Psoas muscle (tissue), 8 donors: ENCODE measurements around the gene ACACB. TPM values are rescaled to one million over a fixed set of nuclear protein-coding genes. Genes with fewer than 3 reads are reported as not detected.

Source experiments
- ATAC-seq, 4 donors: fragments of 200-7000 bp; cut with Tn5 transposase; one replicate each; pipeline ENCODE4 v1.9.1; 2020; ENCODE audit warnings: moderate library complexity in 3 of 4, mild to moderate bottlenecking in 2 of 4
- DNase-seq, 2 donors: peaks; one replicate each; pipeline ENCODE4 v3.0.0-alpha.2; 2020
- H3K27ac ChIP-seq: fragments of 200-600 bp; one replicate; pipeline ENCODE4 v1.8.0; 2022
- H3K27me3 ChIP-seq, 3 donors: fragments of 200-600 bp in 1 of 3; one replicate each; pipeline versions ENCODE4 v1.6.1 to v1.8.0; 2013 to 2022; ENCODE audit warnings: low read length in 2 of 3, mild to moderate bottlenecking in 2 of 3, moderate library complexity in 1 of 3; ENCODE audit not compliant: insufficient read depth in 3 of 3
- H3K36me3 ChIP-seq, 2 donors: fragments of 200-600 bp in 1 of 2; one replicate each; pipeline versions ENCODE4 v1.6.1 to v1.8.0; 2013 to 2022; ENCODE audit warnings: low read depth in 1 of 2, mild to moderate bottlenecking in 1 of 2, moderate library complexity in 1 of 2; ENCODE audit not compliant: insufficient read depth in 1 of 2
- H3K4me1 ChIP-seq: fragments of 200-600 bp; one replicate; pipeline ENCODE4 v1.8.0; 2022
- H3K4me3 ChIP-seq: fragments of 200-600 bp; one replicate; pipeline ENCODE4 v1.8.0; 2022; ENCODE audit warnings: mild to moderate bottlenecking
- H3K9me3 ChIP-seq: fragments of 200-600 bp; one replicate; pipeline ENCODE4 v1.8.0; 2022
- CTCF ChIP-seq: fragments of 200-600 bp; IDR thresholded peaks from one replicate; pipeline ENCODE4 v1.8.0; 2022; ENCODE audit warnings: antibody characterized with exemption
- WGBS, 3 donors: extraction: QIAGEN DNeasy Blood & Tissue Kit; methylation state at CpG; one replicate each; pipeline versions ENCODE4 v1.1.6 to v1.1.7; 2013; 5-methylcytosine and 5-hydroxymethylcytosine counted together
- intact Hi-C, 2 donors: fragments of 100-400 bp; cut with DNase I; formaldehyde crosslinking; loops; one replicate each; pipeline versions ENCODE4 v1.11.0 to v1.14.2; 2022
- polyA plus RNA-seq, 3 donors: library from polyadenylated mRNA; stranded (reverse); fragments of 200-250 nt; gene quantifications; one replicate each; pipeline ENCODE4 v1.2.3, GENCODE V29; 2013
- total RNA-seq, 4 donors: library from RNA; stranded (reverse); fragmentation: NEBNext Ultra II Directional in 2 of 4; extraction: Animal tissue kit (Norgen Biotek cat#: 25700) in 2 of 4; gene quantifications; one replicate each; pipeline versions ENCODE4 v1.2.1 to v1.2.4, GENCODE V29; 2021 to 2023
- donor health status: healthy with polysubstance abuse.
- donor health status: DM: no; HTN: no; CAD: no; lungs with moderate emphysema.
- donor health status: Bipolar disorder and iron deficiency.
- donor health status: healthy.
- donor health status: DM: yes; HTN: yes; CAD: no.
- donor health status: DM: no; HTN: no; CAD: no.
- donor health status: DM: no; HTN: no; CAD: no.
- donor health status: DM: yes; HTN: yes; CAD: no.

The ACACB gene
- total and polyA plus RNA-seq, 7 donors = 27.0 to 503 (median 246) TPM

DNA sequence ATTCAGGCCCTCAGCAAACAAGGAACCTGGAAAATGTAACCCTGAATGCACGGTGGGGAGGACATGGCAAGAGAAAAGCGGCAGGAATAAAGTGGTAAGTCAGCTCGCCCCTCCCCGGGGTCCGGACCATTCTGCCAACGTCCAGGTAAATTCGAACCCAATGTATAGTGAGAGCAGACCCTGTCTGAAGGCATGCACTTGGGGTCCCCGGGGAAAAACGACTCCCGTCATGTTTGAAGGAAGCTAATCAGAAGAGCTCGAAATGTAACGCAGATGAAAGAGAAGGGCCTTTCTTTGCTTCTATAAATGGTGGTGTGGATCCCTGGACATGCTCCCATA, 193 bp downstream of the ACACB start:
- H3K4me3 ChIP-seq = peak overlapping the region; percentile 69
- intact Hi-C loops = no loop called here

DNA sequence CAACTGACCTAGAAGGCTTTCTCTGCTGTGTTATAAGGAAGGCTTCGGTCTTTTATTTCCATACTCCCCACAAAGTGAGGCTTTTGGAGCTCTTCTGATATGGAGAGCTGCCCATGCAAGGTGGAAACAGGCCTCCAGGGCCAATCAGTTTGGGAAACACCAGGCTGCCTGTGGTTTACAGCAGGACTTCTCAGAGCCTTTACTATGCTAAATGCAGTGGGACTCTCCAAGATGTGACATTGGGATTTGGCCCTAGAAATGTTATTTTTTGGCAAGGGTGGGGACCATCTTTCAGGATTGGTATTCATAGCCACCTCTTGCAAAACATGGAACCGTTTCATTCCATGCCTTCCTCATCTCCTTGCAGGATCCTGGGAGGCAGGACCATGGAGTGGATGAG, 3.7 kb downstream of the ACACB start:
- ATAC-seq (no peak), DNase-seq (no peak)
- H3K4me3 ChIP-seq = peak overlapping the region; percentile 69
- H3K36me3 ChIP-seq = peaks cover 0 to 4% of the 10 kb centered on the region in 2 donors
- no peak for TF ChIP-seq CTCF
- no peaks in the 10 kb centered on the region for H3K9me3 ChIP-seq
- no peaks in the 10 kb centered on the region for H3K27me3 ChIP-seq
- WGBS, 3 donors = 34 to 63% (median 49%) methylated on average over 2 of the region's 2 CpGs
- intact Hi-C loops = no loop called here
- H3K4me1 ChIP-seq = peaks cover 51% of the 10 kb centered on the region
- H3K27ac ChIP-seq = peak overlapping the region; percentile 97

More for the DNA sequence above, 193 bp downstream of the ACACB start:
- DNase-seq (no peak), ATAC-seq (no peak)
- H3K4me1 ChIP-seq = peaks cover 46% of the 10 kb centered on the region
- WGBS, 3 donors = 18 to 31% (median 29%) methylated on average over 12 of the region's 12 CpGs
- H3K9me3 ChIP-seq = no peaks in the 10 kb centered on the region
- H3K27me3 ChIP-seq = no peaks in the 10 kb centered on the region
- TF ChIP-seq CTCF = no peak
- H3K27ac ChIP-seq = peak overlapping the region; percentile 97
- H3K36me3 ChIP-seq = peaks cover 0 to 3% of the 10 kb centered on the region in 2 donors

DNA sequence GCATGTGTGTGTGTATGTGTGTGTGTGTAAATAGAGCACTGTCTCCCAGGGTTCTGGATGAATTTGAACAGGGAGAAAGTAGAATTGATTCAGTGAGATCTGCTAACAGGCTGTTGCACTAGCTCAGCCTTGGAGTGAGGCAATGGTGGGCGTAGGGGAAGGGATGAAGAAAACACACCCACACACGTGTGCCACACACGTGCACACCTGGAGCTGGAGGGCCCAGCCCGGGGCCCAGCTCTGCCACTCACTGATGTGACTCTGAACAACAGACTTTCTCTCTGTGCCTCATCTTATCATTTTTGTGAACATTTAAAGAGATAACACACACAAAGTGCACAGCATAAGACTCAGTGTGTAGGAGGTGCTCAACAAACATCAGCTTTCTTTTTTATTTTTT, 4.2 kb downstream of the ACACB start:
- Histone ChIP-seq H3K4me1 (peaks cover 51% of the 10 kb centered on the region), H3K27me3 (no peaks in the 10 kb centered on the region), H3K27ac (peak overlapping the region; percentile 96), H3K9me3 (no peaks in the 10 kb centered on the region), H3K4me3 (peak overlapping the region; percentile 69), H3K36me3 (peaks cover 0 to 6% of the 10 kb centered on the region in 2 donors)
- TF ChIP-seq CTCF = no peak
- DNase-seq = no peak
- intact Hi-C loops = no loop called here
- 60 to 88% (median 75%) methylated on average over 4 of the region's 4 CpGs for WGBS, 3 donors
- ATAC-seq = no peak

- no peaks in the 10 kb centered on the region for H3K27me3 ChIP-seq
- peaks cover 54% of the 10 kb centered on the region for H3K4me1 ChIP-seq
- DNase-seq (no peak), ATAC-seq (no peak)
- H3K4me3 ChIP-seq = no peak overlapping the region
- no peaks in the 10 kb centered on the region for H3K9me3 ChIP-seq
- 78 to 100% (median 93%) methylated on average over 3 of the region's 3 CpGs for WGBS, 3 donors
- intact Hi-C loops = no loop called here
- H3K36me3 ChIP-seq = peaks cover 0 to 14% of the 10 kb centered on the region in 2 donors
- peak overlapping the region; percentile 96 for H3K27ac ChIP-seq
- TF ChIP-seq CTCF = no peak
Observed at GRCh38 chr12:109121346-109121880, 5.0 kb downstream of the ACACB start.
